ENCODE measurements around the gene KRTAP5-11.

Gene KRTAP5-11

GRCh38 chr11:71557257-71557656, 25.4 kb downstream of the KRTAP5-11 start:
- no peak overlapping the region for H3K4me3 ChIP-seq (ENCODE audit: low read depth, low read length)
- TF ChIP-seq MYC (IDR thresholded peaks at IDR 0.05; ENCODE audit: low read depth, low read length) (no peak), MAX (IDR thresholded peaks at IDR 0.05; ENCODE audit: low read depth, low read length) (no peak), CTCF (IDR thresholded peaks at IDR 0.05; ENCODE audit: low read depth, low read length) (no peak), POLR2A (IDR thresholded peaks at IDR 0.05; ENCODE audit: extremely low read depth, insufficient read length) (no peak)
- DNase-seq (ENCODE audit: low read depth), result no peak

GRCh38 chr11:71556018-71556417, 26.7 kb downstream of the KRTAP5-11 start:
- no peak for DNase-seq (ENCODE audit: low read depth)
- H3K4me3 ChIP-seq (ENCODE audit: low read depth, low read length), result no peak overlapping the region
- TF ChIP-seq MYC (IDR thresholded peaks at IDR 0.05; ENCODE audit: low read depth, low read length), result no peak

GRCh38 chr11:71555508-71555907, 27.2 kb downstream of the KRTAP5-11 start:
- no peak for DNase-seq (ENCODE audit: low read depth)
- TF ChIP-seq MYC (IDR thresholded peaks at IDR 0.05; ENCODE audit: low read depth, low read length), result no peak
- no peak overlapping the region for H3K4me3 ChIP-seq (ENCODE audit: low read depth, low read length)

- H3K4me3 ChIP-seq (ENCODE audit: low read depth, low read length), result no peak overlapping the region
- no peak for DNase-seq (ENCODE audit: low read depth)
- TF ChIP-seq POLR2A (IDR thresholded peaks at IDR 0.05; ENCODE audit: extremely low read depth, insufficient read length), result no peak
- no peak for TF ChIP-seq CTCF (IDR thresholded peaks at IDR 0.05; ENCODE audit: low read depth, low read length)
- no peak for TF ChIP-seq MYC (IDR thresholded peaks at IDR 0.05; ENCODE audit: low read depth, low read length)
- TF ChIP-seq MAX (IDR thresholded peaks at IDR 0.05; ENCODE audit: low read depth, low read length), result no peak
These were observed 27.7 kb downstream of the KRTAP5-11 start for GRCh38 chr11:71554996-71555395.

- TF ChIP-seq POLR2A (IDR thresholded peaks at IDR 0.05; ENCODE audit: extremely low read depth, insufficient read length), result no peak
- no peak for TF ChIP-seq MAX (IDR thresholded peaks at IDR 0.05; ENCODE audit: low read depth, low read length)
- no peak for TF ChIP-seq CTCF (IDR thresholded peaks at IDR 0.05; ENCODE audit: low read depth, low read length)
- no peak for TF ChIP-seq MYC (IDR thresholded peaks at IDR 0.05; ENCODE audit: low read depth, low read length)
- peak; percentile 69 for DNase-seq (ENCODE audit: low read depth)
- no peak overlapping the region for H3K4me3 ChIP-seq (ENCODE audit: low read depth, low read length)
These were observed 31.0 kb downstream of the KRTAP5-11 start for GRCh38 chr11:71551711-71552110.

GRCh38 chr11:71548716-71549151, 33.9 kb downstream of the KRTAP5-11 start:
- DNase-seq (ENCODE audit: low read depth), result peak; percentile 64
- TF ChIP-seq POLR2A (IDR thresholded peaks at IDR 0.05; ENCODE audit: extremely low read depth, insufficient read length), result no peak
- TF ChIP-seq CTCF (IDR thresholded peaks at IDR 0.05; ENCODE audit: low read depth, low read length), result no peak
- TF ChIP-seq MAX (IDR thresholded peaks at IDR 0.05; ENCODE audit: low read depth, low read length), result no peak
- no peak for TF ChIP-seq MYC (IDR thresholded peaks at IDR 0.05; ENCODE audit: low read depth, low read length)
- H3K4me3 ChIP-seq (ENCODE audit: low read depth, low read length), result no peak overlapping the region

GRCh38 chr11:71548120-71548519, 34.6 kb downstream of the KRTAP5-11 start, which contains the start of gene KRTAP5-9:
Gene KRTAP5-9 (plus strand): TSS chr11:71548420. CDS start chr11:71548658, 238 bp downstream.
- no peak within 1 kb of the TSS for H3K4me3 ChIP-seq (ENCODE audit: low read depth, low read length)
- no peak for TF ChIP-seq MAX (IDR thresholded peaks at IDR 0.05; ENCODE audit: low read depth, low read length)
- no peak for TF ChIP-seq CTCF (IDR thresholded peaks at IDR 0.05; ENCODE audit: low read depth, low read length)
- TF ChIP-seq POLR2A (IDR thresholded peaks at IDR 0.05; ENCODE audit: extremely low read depth, insufficient read length), result no peak
- TF ChIP-seq MYC (IDR thresholded peaks at IDR 0.05; ENCODE audit: low read depth, low read length), result no peak
- DNase-seq (ENCODE audit: low read depth), result no peak
